Neural cell (in vitro differentiated cells): ENCODE results near the gene SYNRG.

Experiments
- EZH2 ChIP-seq: fragments of 200-600, 300-800 bp; shearing (Covaris generic), sonication (generic); IDR thresholded peaks from 2 replicates; pipeline ENCODE4 v1.6.1; 2014; ENCODE audit warnings: antibody characterized with exemption, low read length, borderline replicate concordance, mild to moderate bottlenecking; ENCODE audit not compliant: insufficient read depth, poor library complexity, severe bottlenecking
- MXI1 ChIP-seq: fragments of 450-650 bp; conservative IDR thresholded peaks from 2 replicates; pipeline ENCODE4 v1.6.1; 2014; ENCODE audit warnings: antibody characterized with exemption, mild to moderate bottlenecking; ENCODE audit not compliant: poor library complexity, severe bottlenecking
- POLR2AphosphoS5 ChIP-seq: IDR thresholded peaks from 2 replicates; pipeline ENCODE4 v1.6.1; 2012
- RAD21 ChIP-seq: fragments of 450-650 bp; conservative IDR thresholded peaks from 2 replicates; pipeline ENCODE4 v1.6.1; 2014; ENCODE audit warnings: antibody characterized with exemption, mild to moderate bottlenecking, moderate library complexity
- SMC3 ChIP-seq: fragments of 450-650 bp; conservative IDR thresholded peaks from 2 replicates; pipeline ENCODE4 v1.6.1; 2014; ENCODE audit warnings: antibody characterized with exemption, mild to moderate bottlenecking, moderate library complexity; ENCODE audit not compliant: poor library complexity
- TAF1 ChIP-seq: IDR thresholded peaks from 2 replicates; pipeline ENCODE4 v1.6.1; 2012; ENCODE audit warnings: low read depth
- TF ChIP-seq, protein P1 (sequence below): fragments of 450-650 bp; IDR thresholded peaks from 2 replicates; pipeline ENCODE4 v1.5.1; 2014; ENCODE audit warnings: antibody characterized with exemption, mild to moderate bottlenecking, moderate library complexity; ENCODE audit not compliant: poor library complexity, severe bottlenecking
- TF ChIP-seq, protein P2 (sequence below): IDR thresholded peaks from 2 replicates; pipeline ENCODE4 v1.6.1; 2012; ENCODE audit warnings: borderline replicate concordance

DNA sequence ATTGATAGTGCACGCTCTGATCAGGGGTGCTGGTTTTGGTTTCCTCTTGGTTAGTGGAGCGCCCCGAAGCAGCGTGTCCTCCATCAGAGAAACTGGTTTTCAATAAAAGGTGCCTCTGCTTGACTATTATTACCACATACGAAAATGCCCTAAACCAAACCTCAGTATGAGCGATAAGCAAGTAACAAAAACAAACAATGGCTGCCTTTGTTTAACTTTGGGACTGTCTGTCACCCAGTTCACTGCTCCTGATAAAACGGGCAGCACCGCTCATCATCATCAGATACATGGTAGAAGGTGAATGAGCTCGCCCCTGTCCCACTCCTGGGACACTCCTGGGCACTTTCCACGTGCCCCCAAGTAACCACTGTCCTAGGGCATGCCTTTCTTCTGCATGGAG is 95.5 kb downstream of the SYNRG start:
- TF ChIP-seq, protein P1, sequence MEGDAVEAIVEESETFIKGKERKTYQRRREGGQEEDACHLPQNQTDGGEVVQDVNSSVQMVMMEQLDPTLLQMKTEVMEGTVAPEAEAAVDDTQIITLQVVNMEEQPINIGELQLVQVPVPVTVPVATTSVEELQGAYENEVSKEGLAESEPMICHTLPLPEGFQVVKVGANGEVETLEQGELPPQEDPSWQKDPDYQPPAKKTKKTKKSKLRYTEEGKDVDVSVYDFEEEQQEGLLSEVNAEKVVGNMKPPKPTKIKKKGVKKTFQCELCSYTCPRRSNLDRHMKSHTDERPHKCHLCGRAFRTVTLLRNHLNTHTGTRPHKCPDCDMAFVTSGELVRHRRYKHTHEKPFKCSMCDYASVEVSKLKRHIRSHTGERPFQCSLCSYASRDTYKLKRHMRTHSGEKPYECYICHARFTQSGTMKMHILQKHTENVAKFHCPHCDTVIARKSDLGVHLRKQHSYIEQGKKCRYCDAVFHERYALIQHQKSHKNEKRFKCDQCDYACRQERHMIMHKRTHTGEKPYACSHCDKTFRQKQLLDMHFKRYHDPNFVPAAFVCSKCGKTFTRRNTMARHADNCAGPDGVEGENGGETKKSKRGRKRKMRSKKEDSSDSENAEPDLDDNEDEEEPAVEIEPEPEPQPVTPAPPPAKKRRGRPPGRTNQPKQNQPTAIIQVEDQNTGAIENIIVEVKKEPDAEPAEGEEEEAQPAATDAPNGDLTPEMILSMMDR: no peak
- no peak for TF ChIP-seq RAD21
- no peak for TF ChIP-seq POLR2AphosphoS5
- no peak for TF ChIP-seq EZH2
- TF ChIP-seq SMC3: no peak
- TF ChIP-seq TAF1: no peak
- TF ChIP-seq MXI1: no peak
- TF ChIP-seq, protein P2, sequence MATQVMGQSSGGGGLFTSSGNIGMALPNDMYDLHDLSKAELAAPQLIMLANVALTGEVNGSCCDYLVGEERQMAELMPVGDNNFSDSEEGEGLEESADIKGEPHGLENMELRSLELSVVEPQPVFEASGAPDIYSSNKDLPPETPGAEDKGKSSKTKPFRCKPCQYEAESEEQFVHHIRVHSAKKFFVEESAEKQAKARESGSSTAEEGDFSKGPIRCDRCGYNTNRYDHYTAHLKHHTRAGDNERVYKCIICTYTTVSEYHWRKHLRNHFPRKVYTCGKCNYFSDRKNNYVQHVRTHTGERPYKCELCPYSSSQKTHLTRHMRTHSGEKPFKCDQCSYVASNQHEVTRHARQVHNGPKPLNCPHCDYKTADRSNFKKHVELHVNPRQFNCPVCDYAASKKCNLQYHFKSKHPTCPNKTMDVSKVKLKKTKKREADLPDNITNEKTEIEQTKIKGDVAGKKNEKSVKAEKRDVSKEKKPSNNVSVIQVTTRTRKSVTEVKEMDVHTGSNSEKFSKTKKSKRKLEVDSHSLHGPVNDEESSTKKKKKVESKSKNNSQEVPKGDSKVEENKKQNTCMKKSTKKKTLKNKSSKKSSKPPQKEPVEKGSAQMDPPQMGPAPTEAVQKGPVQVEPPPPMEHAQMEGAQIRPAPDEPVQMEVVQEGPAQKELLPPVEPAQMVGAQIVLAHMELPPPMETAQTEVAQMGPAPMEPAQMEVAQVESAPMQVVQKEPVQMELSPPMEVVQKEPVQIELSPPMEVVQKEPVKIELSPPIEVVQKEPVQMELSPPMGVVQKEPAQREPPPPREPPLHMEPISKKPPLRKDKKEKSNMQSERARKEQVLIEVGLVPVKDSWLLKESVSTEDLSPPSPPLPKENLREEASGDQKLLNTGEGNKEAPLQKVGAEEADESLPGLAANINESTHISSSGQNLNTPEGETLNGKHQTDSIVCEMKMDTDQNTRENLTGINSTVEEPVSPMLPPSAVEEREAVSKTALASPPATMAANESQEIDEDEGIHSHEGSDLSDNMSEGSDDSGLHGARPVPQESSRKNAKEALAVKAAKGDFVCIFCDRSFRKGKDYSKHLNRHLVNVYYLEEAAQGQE: no peak
